H1 (cell line): ENCODE data around the gene RB1. TPM values are rescaled to one million over a fixed set of nuclear protein-coding genes. Genes with fewer than 3 reads are reported as not detected.

Experiments
- CTCF ChIA-PET: fragments of 300-600 bp; sonication (Branson Sonifier 250); formaldehyde crosslinking; loops from one replicate; lab custom pipeline; 2021; ENCODE audit not compliant: partially characterized antibody; lab: Charles Lee
- POLR2A ChIA-PET: fragments of 300-600 bp; sonication (Branson Sonifier 250); formaldehyde crosslinking; loops from one replicate; lab custom pipeline; 2021; ENCODE audit warnings: inconsistent platforms; ENCODE audit not compliant: partially characterized antibody; lab: Charles Lee
- DNase-seq, 2 experiments: peaks; one replicate each; pipeline versions ENCODE4 v3.0.0 to v3.0.0-alpha.2; 2010 to 2022; ENCODE audit warnings: low spot score in 2 of 2, low read depth in 1 of 2, mixed read lengths in 1 of 2
- FAIRE-seq: peaks from 2 replicates; lab custom pipeline; 2011; peaks lifted over from hg19 to GRCh38; lab: Jason Lieb, UNC
- H2AFZ ChIP-seq: 2 replicates; pipeline ENCODE4 v1.8.1; 2012; ENCODE audit warnings: low read length, inconsistent platforms
- H2AK5ac ChIP-seq: 2 replicates; pipeline ENCODE4 v1.6.1; 2013; ENCODE audit warnings: low read depth, low read length
- H2BK120ac ChIP-seq: replicated peaks from 2 replicates; pipeline ENCODE3; 2013; ENCODE audit warnings: low read depth, low read length, inconsistent platforms
- H2BK12ac ChIP-seq: 2 replicates; pipeline ENCODE4 v1.6.1; 2013; ENCODE audit warnings: low read depth, low read length
- H2BK15ac ChIP-seq: 2 replicates; pipeline ENCODE4 v1.6.1; 2013; ENCODE audit warnings: low read length
- H2BK20ac ChIP-seq: 2 replicates; pipeline ENCODE4 v1.6.1; 2013; ENCODE audit warnings: low read length
- H2BK5ac ChIP-seq: 2 replicates; pipeline ENCODE4 v1.6.1; 2013; ENCODE audit warnings: low read depth, low read length
- H3K14ac ChIP-seq: 2 replicates; pipeline ENCODE4 v1.6.1; 2013; ENCODE audit warnings: inconsistent platforms; ENCODE audit not compliant: insufficient read length
- H3K18ac ChIP-seq: 2 replicates; pipeline ENCODE4 v1.6.1; 2013; ENCODE audit warnings: low read length; ENCODE audit errors: extremely low read depth
- H3K23ac ChIP-seq: 2 replicates; pipeline ENCODE4 v1.6.1; 2013; ENCODE audit warnings: inconsistent platforms; ENCODE audit not compliant: insufficient read length
- H3K23me2 ChIP-seq: 2 replicates; pipeline ENCODE4 v1.6.1; 2013; ENCODE audit warnings: low read depth, low read length
- H3K27ac ChIP-seq: 2 replicates; pipeline ENCODE4 v1.6.1; 2011; ENCODE audit warnings: low read depth, low read length, inconsistent platforms
- H3K27me3 ChIP-seq, 4 experiments: replicated peaks in 1 of 4; 1 replicate in 1 of 4; 2 replicates in 3 of 4; pipeline versions ENCODE4 v1.6.1 to v1.8.1; 2011 to 2013; ENCODE audit warnings: low read length in 3 of 4, mild to moderate bottlenecking in 3 of 4, inconsistent platforms in 2 of 4, mixed read lengths in 2 of 4, moderate library complexity in 1 of 4; ENCODE audit not compliant: control insufficient read depth in 3 of 4, insufficient read depth in 3 of 4; ENCODE audit errors: extremely low read depth in 1 of 4
- H3K36me3 ChIP-seq, 4 experiments: 2 replicates each; pipeline versions ENCODE4 v1.6.1 to v1.8.1; 2011 to 2013; ENCODE audit warnings: mild to moderate bottlenecking in 4 of 4, low read length in 3 of 4, moderate library complexity in 2 of 4, control low read depth in 1 of 4, inconsistent platforms in 1 of 4; ENCODE audit not compliant: insufficient read depth in 4 of 4, control insufficient read depth in 2 of 4
- H3K4ac ChIP-seq: replicated peaks from 2 replicates; pipeline ENCODE3; 2013; ENCODE audit warnings: low read length, low read depth, mixed read lengths, inconsistent platforms; ENCODE audit not compliant: insufficient read length
- H3K4me1 ChIP-seq, 4 experiments: replicated peaks in 1 of 4; 1 replicate in 1 of 4; 2 replicates in 3 of 4; pipeline versions ENCODE4 v1.6.1 to v1.8.1; 2011 to 2013; ENCODE audit warnings: low read length in 3 of 4, inconsistent platforms in 2 of 4, mixed read lengths in 1 of 4; ENCODE audit not compliant: insufficient read depth in 4 of 4, control insufficient read depth in 3 of 4
- H3K4me2 ChIP-seq, 2 experiments: 2 replicates each; pipeline versions ENCODE4 v1.6.1 to v1.8.1; 2011 to 2013; ENCODE audit warnings: low read depth in 2 of 2, low read length in 2 of 2, control low read depth in 1 of 2, inconsistent platforms in 1 of 2, mild to moderate bottlenecking in 1 of 2; ENCODE audit not compliant: insufficient read depth in 1 of 2
- H3K4me3 ChIP-seq, 4 experiments: fragments of 200-600, 300-600 bp in 1 of 4; sonication (generic), shearing (Covaris generic), sonication (Bioruptor Twin) in 1 of 4; 2 replicates each; pipeline versions ENCODE4 v1.5.1 to v1.8.1; 2011 to 2016; ENCODE audit warnings: low read length in 4 of 4, low read depth in 3 of 4, control low read depth in 2 of 4, inconsistent platforms in 2 of 4, mild to moderate bottlenecking in 2 of 4, mixed read lengths in 1 of 4, moderate library complexity in 1 of 4; ENCODE audit not compliant: insufficient read depth in 2 of 4; ENCODE audit errors: extremely low read depth in 1 of 4
- H3K56ac ChIP-seq: replicated peaks from 2 replicates; pipeline ENCODE3; 2013; ENCODE audit warnings: low read depth, mild to moderate bottlenecking, mixed read lengths, low read length, inconsistent platforms; ENCODE audit not compliant: insufficient read length
- H3K79me1 ChIP-seq: 2 replicates; pipeline ENCODE4 v1.6.1; 2013; ENCODE audit warnings: low read depth, low read length, control low read depth
- H3K79me2 ChIP-seq, 2 experiments: 2 replicates each; pipeline versions ENCODE4 v1.6.1 to v1.8.1; 2012 to 2013; ENCODE audit warnings: low read length in 2 of 2, mild to moderate bottlenecking in 2 of 2, inconsistent platforms in 1 of 2; ENCODE audit not compliant: insufficient read depth in 2 of 2, control insufficient read depth in 1 of 2
- H3K9ac ChIP-seq, 4 experiments: replicated peaks in 1 of 4; 1 replicate in 1 of 4; 2 replicates in 3 of 4; pipeline versions ENCODE4 v1.6.1 to v1.8.1; 2011 to 2013; ENCODE audit warnings: low read depth in 3 of 4, low read length in 3 of 4, control low read depth in 2 of 4, mild to moderate bottlenecking in 2 of 4, moderate library complexity in 2 of 4, inconsistent platforms in 1 of 4; ENCODE audit errors: extremely low read depth in 1 of 4
- H3K9me3 ChIP-seq, 2 experiments: 2 replicates each; pipeline versions ENCODE4 v1.6.1 to v1.8.1; 2012 to 2013; ENCODE audit warnings: mild to moderate bottlenecking in 2 of 2, moderate library complexity in 2 of 2, control low read depth in 1 of 2, inconsistent platforms in 1 of 2, low read depth in 1 of 2, low read length in 1 of 2, mixed read lengths in 1 of 2; ENCODE audit not compliant: insufficient read depth in 2 of 2
- H4K20me1 ChIP-seq, 2 experiments: replicated peaks in 1 of 2; 2 replicates each; pipeline versions ENCODE3 to v1.8.1; 2011 to 2013; ENCODE audit warnings: inconsistent platforms in 2 of 2, low read length in 2 of 2, mild to moderate bottlenecking in 1 of 2; ENCODE audit not compliant: insufficient read depth in 2 of 2, control insufficient read depth in 1 of 2
- H4K5ac ChIP-seq: 2 replicates; pipeline ENCODE4 v1.6.1; 2013; ENCODE audit warnings: low read length, low read depth, mixed read lengths, inconsistent platforms; ENCODE audit not compliant: insufficient read length
- H4K8ac ChIP-seq: 2 replicates; pipeline ENCODE4 v1.8.0; 2013; ENCODE audit warnings: mild to moderate bottlenecking, moderate library complexity, low read length, inconsistent platforms; ENCODE audit not compliant: insufficient read depth; ENCODE audit errors: extremely low read depth
- H4K91ac ChIP-seq: replicated peaks from 2 replicates; pipeline ENCODE3; 2013; ENCODE audit warnings: low read length, mixed read lengths, inconsistent platforms; ENCODE audit not compliant: insufficient read length
- CEBPB ChIP-seq: IDR thresholded peaks from 2 replicates; pipeline ENCODE4 v1.6.1; 2012; ENCODE audit warnings: low read depth, low read length
- E2F6 ChIP-seq: IDR thresholded peaks from 2 replicates; pipeline ENCODE4 v1.6.1; 2012; ENCODE audit warnings: inconsistent platforms
- PHF8 ChIP-seq: fragments of 200-600 bp; sonication (generic); conservative IDR thresholded peaks from 2 replicates; pipeline ENCODE4 v1.7.1; 2012; ENCODE audit warnings: low read depth, mild to moderate bottlenecking, inconsistent platforms, low read length, moderate library complexity
- RXRA ChIP-seq: IDR thresholded peaks from 2 replicates; pipeline ENCODE4 v1.6.1; 2011; ENCODE audit warnings: low read depth, mild to moderate bottlenecking, low read length, moderate library complexity; ENCODE audit not compliant: insufficient read depth
- WGBS, 2 experiments: shearing (Covaris generic) in 1 of 2; methylation state at CpG; one replicate each; pipeline versions ENCODE4 v1.1.6 to v1.1.7; 2013 to 2015; ENCODE audit warnings: low lambda C conversion rate in 2 of 2, mixed read lengths in 2 of 2, inconsistent platforms in 1 of 2, low coverage in 1 of 2, missing lambda C conversion rate in 1 of 2; ENCODE audit not compliant: insufficient replicate concordance in 2 of 2, insufficient coverage in 1 of 2, insufficient read length in 1 of 2; ENCODE audit errors: extremely low coverage in 1 of 2, missing lambda C conversion rate in 1 of 2; 5-methylcytosine and 5-hydroxymethylcytosine counted together
- polyA plus RNA-seq, 7 experiments: library from polyadenylated mRNA; depleted of rRNA in 3 of 7; stranded (reverse) in 5 of 7; unstranded in 2 of 7; fragments of >200 nt in 5 of 7; fragments of 200-250 nt in 2 of 7; gene quantifications; 1 replicate in 5 of 7; 2 replicates in 1 of 7; 4 replicates in 1 of 7; pipeline versions ENCODE4 v1.2.1 to v1.2.3, GENCODE V29; 2011 to 2013; ENCODE audit warnings: missing spikeins in 2 of 7, mixed read lengths in 2 of 7
- total RNA-seq: library from RNA; stranded (reverse); fragmentation: NEBNext Ultra II Directional; extraction: Animal tissue kit (Norgen Biotek cat#: 25700); gene quantifications from 2 replicates; pipeline ENCODE4 v1.2.1, GENCODE V29; 2021

The RB1 gene
- total and polyA plus RNA-seq, 2 of the 8 experiments (the other 6 are each of a cell fraction or from before 2014, with no cell fraction given): 4.1 to 17.5 TPM

- POLR2A ChIA-PET: interaction anchor here (0.6 kb wide), 1 partner anchor 176 kb away, joined by 4 read pairs; no protein-coding TSS in a partner anchor
- H3K23me2 ChIP-seq: no peaks in the 10 kb centered on the region
- TF ChIP-seq PHF8: no peak
- TF ChIP-seq RXRA: no peak
- TF ChIP-seq CEBPB: peak; percentile 57; the same call in 1 of the 2 replicates
- no peak for TF ChIP-seq E2F6
- H2BK5ac ChIP-seq: no peak overlapping the region
- no peak overlapping the region for H3K14ac ChIP-seq
- H3K27me3 ChIP-seq: no peaks in the 10 kb centered on the region
- H2BK120ac ChIP-seq: no peak overlapping the region
- H3K27ac ChIP-seq: no peak overlapping the region
- no peak overlapping the region for H2BK12ac ChIP-seq
- no peak overlapping the region for H3K4ac ChIP-seq
- H4K8ac ChIP-seq: no peak overlapping the region
- no peaks in the 10 kb centered on the region for H3K79me2 ChIP-seq
- H4K91ac ChIP-seq: no peak overlapping the region
- no peak overlapping the region for H2AFZ ChIP-seq
- FAIRE-seq (no peak), DNase-seq (no peak)
- no peak overlapping the region for H3K23ac ChIP-seq
- no peak overlapping the region for H3K4me3 ChIP-seq
- no peak overlapping the region for H2BK15ac ChIP-seq
- WGBS, 2 experiments: 98% methylated on average over 4 of the region's 4 CpGs; no CpG with 5 or more reads in 1 of the 2 experiments
- H3K79me1 ChIP-seq: no peaks in the 10 kb centered on the region
- peaks cover 0 to 2% (median 0%) of the 10 kb centered on the region in 4 experiments; a peak in 2 of 7 replicates for H3K4me1 ChIP-seq
- H3K9me3 ChIP-seq: no peaks in the 10 kb centered on the region
- no peak overlapping the region for H3K4me2 ChIP-seq
- no peak overlapping the region for H3K9ac ChIP-seq
- H3K18ac ChIP-seq: no peak overlapping the region
- H3K36me3 ChIP-seq: peaks cover 0 to 65% (median 17%) of the 10 kb centered on the region in 4 experiments; a peak in 6 of 8 replicates
- no peak overlapping the region for H3K56ac ChIP-seq
- H4K20me1 ChIP-seq: no peaks in the 10 kb centered on the region
- no peak overlapping the region for H2AK5ac ChIP-seq
- H2BK20ac ChIP-seq: no peak overlapping the region
- CTCF ChIA-PET: no interaction called here
- no peak overlapping the region for H4K5ac ChIP-seq
These were observed 42.6 kb upstream of the RB1 start for GRCh38 chr13:48260970-48261369.
